NCI-H128 (cell line): ENCODE data around the gene TMEM186.
"Not testable (repeated sequence)": the region's sequence is repeated elsewhere in the genome, so short reads cannot be mapped to it uniquely, and the experiment has no call there.

Experiments
- DNase-seq: peaks from one replicate; lab custom pipeline; 2025; ENCODE audit not compliant: unreplicated experiment; lab: John Stamatoyannopoulos, UW

TMEM186 gene

DNA sequence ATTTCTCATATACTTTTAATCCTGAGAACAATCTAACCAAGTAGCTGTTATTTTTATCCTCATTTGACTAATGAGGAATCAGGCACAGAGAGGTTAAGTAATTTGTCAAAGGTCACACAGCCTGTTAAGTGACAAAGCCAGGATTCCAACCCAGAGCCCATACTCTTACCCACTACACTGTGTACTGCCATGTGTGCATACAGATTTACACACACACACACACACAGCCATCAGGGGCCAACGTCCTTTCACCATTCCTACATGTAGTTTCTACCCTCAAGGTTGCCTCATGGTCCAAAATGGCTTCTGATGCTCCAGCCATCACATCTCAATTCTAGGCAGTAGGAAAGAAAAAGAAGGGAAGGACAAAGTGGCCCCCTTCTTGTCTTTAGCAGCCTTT, 22.1 kb downstream of the TMEM186 start:
- DNase-seq: no peak

DNA sequence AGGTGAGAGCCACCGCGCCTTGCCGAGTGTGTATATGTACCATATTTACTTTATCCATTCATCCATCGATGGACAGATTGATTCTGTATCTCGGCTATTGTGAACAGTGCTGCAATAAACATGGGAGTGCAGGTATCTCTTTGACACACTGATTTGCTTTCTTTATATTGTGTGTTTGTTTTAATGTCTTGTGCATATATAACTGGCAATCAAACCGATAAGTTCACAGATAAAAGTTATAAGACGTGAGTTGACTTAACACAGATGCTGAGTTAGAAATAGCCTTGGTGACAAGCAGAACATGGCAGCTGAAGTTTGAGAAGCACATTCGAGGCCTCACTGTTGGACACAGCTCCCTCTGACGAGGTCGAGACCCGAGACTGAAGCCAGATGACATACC, 23.2 kb downstream of the TMEM186 start:
- no peak for DNase-seq

DNA sequence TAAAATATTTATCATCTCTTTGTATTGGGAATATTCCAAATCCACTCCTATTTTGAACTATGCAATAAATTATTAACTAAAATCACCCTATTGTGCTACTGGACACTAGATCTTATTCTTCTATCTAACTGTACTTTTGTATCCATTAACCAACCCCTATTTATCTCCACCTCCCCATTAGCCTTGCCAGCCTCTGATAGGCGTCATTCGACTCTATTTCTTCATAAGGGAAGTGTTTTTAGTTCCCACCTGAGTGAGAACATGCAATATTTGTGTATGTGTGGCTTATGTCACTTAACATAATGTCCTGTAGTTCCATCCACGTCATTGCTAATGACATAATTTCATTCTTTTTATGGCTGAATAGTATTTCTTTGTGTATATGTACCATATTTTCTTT, 23.9 kb downstream of the TMEM186 start:
- DNase-seq: no peak

DNA sequence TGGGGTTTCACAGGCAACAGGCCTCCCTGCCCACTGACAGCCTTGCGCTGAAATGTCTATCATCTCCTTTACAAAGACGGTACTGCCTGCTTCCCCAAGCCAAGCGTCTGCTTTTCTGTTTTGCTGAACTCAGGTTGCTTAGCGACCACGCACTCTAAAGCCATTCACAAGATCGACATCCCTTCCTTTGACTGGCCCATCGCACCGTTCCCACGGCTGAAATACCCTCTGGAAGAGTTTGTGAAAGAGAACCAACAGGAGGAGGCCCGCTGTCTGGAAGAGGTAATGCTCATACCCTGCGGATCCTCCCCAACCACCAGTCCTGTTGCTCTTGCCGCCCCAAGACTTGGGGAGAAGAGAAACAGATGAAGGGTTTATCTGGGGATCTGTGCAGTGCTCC, 28.7 kb downstream of the TMEM186 start:
- DNase-seq: no peak

DNA sequence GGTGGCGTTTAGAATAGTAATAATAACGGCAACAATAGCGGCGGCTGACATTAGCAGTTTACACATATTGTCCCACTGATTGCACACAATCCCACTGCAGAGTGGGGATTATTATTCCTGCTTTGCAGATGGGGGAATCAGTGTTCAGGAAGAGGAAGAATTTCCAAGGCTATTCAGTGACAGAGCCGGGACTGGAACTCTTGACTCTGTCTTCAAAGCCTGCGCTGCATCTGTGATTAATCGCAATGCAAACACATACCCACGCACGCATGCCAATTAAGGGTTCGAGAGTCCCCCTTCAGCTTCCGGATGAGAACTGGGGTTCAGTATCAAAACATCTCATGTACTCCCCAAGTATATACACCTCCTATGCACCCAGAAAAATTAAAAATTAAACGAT, 29.2 kb downstream of the TMEM186 start:
- no peak for DNase-seq

DNA sequence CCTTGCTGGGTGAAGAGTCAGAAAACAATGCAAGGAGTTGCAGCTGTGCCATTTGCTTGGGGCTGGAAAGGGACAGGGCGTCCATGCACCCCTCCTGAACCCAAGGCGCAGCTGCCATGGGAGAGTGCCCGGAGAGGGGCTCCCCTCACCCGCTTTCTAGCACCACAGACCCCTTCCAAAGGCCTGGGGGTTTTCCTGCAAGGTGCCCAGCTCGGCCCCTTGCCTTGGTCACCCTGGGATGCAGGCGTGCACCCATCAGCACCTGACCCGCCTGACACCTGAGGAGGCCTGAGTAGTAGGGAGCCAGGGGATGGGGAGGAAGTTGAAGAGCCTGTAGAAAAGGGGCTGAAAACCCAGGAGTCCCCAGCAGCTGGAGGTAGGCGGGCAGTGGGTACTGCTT, 30.3 kb downstream of the TMEM186 start:
- DNase-seq: no peak

DNA sequence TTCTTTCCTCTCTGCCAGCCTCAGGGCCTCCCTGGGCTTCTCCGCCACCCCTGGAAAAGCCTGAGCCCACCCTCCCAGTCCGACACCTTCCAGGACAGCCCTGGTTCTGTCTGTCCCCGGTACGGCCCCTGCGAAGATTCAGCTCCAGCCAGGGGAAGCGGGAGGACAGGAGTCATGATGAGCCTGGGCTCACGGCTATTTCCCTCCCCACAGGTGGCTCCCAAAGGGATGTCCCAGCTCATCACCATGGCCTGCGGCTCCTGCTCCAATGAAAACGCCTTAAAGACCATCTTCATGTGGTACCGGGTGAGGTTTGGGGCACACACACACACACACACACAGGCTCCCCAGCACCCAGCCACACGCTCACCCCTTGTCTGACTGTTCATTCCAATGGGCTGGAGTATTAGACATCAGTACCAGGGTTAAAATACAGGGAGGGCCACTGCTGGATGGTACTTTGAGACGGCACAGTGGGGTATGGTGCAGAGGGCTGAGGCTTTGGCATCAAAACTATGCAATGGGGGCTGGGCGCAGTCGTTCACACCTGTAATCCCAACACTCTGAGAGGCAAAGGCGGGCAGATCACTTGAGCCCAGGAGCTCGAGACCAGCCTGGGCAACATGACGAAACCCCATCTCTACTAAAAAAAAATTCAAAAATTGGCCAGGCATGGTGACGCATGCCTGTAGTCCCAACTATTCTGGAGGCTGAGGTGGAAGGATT, 32.8 kb downstream of the TMEM186 start:
- no peak for DNase-seq

DNA sequence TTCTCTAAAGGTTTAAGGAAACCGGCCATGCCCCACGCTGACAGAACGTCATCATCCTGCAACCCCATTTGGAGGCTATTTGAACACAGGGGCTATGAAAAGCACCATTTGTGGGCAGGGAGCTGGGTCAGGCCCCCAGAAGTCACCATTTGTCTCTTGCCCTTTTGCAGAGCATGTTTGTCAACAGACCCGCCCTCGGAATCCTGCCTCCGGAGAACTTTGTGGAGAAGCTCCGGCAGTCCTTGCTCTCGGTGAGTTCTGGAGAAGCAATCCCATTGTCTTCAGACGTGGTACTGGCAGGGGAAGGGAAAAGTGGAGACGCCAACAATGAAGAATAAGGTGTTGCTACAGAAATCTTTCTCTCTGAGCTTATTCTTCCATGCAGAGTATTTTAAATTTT, 33.5 kb downstream of the TMEM186 start:
- no peak for DNase-seq

DNA sequence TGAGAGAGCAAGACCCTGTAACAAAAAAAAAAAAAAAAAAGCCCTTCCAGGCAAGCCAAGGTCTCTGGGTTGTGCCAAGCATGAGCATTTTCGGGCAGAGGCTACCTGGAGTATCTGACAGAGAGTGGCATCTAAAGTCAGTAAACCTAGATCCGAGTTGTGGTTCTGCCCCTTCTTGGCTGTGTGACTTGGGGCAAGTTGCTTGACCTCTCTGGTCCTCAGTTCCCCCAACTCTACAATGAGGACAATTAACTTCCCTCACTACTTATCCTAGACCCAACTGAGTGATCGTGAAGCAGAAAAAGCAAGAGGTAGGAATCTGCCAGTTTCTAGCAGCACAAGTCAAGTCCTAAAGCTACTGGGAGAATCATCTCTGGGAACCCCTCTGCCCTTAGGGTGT, 34.4 kb downstream of the TMEM186 start:
- no peak for DNase-seq

DNA sequence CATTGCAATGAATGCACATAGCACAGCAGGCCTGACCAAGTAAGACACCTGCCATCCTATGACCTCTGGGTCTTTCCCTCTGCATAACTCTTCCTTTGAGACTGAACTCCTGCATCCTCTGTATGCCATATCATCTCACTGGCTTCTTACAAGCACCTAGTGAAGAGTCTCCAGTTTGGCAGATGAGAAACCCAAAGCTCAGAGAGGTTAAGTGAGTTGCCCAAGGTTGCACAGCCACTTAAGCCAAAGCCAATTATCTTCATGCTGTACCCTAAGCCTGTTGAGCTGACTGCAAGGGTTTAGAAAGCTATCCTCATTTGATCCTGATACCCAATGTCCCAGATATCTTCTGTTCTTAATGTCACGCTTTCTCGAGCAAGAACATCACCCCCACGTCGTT, 35.2 kb downstream of the TMEM186 start:
- DNase-seq: no peak

DNA sequence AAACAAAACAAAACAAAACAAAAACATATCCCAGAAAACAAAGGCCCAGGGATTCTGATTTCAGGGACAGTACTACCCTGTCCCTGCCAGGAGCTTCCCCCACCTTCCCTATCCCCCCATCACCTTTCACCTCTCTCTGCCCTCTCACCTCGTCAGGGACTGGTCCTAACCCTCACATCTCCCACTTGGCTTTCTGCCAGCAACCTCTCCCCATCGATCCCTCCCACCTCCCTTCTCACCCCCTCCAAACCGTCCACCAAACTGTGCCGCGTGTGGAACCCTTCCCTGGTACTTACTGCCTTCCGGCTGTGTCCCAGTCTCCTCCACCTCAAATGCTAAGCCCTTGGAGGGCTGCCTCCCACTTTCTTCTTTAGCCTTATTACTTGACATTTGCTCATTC, 36.4 kb downstream of the TMEM186 start:
- no peak for DNase-seq

DNA sequence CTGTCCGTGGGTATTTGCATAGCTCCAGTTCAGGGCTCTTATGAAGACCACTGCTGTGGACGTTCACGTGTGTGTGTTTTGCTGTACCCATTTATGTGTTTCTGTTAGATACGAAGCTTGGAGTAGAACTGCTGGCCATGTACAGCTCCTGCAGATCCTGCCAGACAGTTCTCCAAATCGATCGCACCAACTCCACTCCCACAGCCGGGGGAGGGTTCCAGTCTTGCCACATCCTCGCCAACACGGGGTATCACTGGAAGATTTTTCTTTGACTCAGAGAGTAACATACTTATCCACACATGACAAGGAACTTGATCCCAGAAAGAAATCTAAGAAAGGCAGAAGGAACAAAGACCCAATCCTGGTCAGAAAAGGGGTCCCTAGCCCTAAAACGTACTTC, 37.4 kb downstream of the TMEM186 start:
- DNase-seq: no peak

DNA sequence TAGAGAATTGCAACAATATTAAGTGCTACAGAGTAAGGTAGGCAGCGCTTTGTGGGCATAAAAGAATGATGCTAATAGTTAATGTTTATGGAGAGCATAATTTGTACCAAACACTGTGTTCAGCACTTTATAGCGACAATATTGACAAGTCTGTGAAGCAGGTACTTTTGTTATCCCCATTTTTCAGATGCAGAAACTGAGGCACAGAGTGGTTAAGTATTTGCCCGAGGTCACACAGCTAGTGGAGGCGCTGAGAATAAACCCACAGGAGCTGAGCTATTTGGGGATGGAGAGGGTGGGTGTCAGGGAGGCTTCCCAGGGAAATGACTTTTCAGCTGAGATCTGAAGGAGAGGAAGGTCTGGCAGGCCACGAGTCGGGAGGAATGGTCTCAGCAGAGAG, 39.4 kb downstream of the TMEM186 start:
- no peak for DNase-seq

DNA sequence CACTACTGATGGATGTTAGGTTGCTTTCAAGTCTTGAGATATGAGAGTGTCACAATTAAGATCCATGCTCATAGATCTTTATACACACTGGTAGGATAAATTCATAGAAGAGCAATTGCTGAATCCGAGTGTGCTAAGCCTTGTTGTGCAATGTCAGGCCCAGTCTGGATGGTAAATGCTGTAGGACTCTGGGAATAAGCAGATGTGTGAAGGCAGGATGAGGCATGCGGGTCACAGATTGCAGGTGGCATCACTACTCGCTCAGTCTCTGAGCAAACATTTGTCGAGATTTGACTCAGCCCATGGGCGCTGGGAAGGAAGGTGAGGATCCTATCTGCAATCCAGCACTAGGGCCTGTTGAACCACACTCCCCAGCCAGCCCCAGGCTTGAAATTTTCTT, 40.7 kb downstream of the TMEM186 start:
- DNase-seq: no peak

DNA sequence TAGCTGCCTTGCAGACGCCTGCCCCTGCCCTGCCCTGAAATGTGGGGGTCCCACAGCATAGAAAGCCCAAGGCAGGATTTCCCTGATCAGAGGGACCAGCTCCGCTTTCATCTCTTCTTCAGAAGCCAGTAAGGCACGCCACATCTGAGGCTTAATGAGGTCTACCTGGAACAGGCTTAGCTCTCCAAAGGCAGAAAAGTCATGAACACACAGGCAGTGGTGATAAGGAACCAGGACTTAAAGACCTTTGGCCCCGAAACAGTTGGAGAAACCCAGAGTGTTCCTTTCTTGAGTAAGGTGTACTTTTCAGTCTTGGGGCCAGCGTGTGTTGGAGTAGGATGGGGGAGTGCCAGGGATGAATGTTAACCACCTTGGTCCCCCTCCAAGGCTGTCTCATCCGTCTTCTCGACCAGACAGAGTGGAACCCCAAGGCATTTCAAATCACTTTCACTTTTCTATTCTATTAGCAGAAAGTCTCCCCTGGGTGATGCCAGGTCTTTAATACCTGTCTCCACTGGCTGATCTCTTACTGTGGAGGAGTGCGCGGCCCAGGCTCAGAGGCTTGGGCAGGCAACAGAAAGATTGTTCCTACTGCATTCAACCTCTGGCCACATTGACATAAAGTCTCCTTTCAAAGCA, 43.9 kb downstream of the TMEM186 start:
- DNase-seq: no peak

DNA sequence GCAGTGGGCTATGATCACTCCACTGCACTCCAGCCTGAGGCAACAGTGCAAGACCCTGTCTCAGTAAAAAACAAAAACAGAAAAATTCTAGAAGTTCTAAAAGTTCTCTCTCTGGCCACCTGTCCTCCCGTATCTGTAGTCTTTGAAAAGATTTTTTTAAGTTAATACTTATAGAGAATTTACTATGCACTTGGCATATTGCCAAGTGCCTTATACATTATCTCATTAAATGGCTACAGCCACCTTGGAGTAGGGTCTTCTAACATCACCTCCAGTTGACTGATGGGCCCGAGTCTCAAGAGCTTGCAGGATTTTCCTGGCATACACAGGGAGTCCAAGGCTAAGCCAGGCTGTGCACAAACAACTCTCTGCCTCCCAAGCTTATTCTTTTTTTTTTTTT, 44.7 kb downstream of the TMEM186 start:
- no peak for DNase-seq

DNA sequence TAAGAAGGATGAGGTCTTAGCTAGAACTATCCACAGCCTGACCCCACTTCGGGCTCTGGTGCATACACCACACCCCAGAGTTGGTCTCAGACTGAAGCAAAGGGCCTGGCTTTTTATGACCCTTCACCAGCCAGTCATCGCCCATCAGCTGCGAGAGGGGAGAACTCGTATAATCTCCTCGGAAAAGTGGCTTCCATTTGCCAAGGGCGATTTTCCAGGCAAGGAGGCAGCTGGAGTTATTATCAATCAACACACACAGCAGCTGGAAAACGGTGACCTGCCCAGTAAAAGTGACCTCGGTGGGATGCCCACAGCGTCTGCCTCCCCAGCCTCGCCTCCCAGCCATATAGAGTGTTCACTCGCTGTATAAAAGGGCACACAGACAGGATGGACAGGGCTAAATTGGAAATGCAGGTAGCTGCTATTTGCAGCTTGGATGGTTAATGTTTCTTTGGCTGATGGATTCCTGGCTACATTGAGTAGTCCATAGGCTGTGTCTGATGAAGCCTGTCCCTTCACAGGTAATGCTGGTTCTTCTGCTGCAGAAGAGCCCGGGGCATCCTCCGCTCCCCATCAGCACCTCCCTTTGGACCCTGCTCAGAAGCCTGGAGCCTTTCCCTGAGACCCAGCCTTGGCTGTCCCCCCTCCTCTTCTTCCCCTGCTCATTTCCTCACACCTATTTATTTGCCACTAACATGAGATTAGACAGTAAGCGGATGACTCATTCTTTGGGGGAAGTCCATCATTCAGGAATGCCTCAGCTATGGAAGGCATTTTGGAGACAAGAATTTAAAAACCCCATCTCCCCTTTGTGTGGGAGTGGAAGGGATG, 45.7 kb downstream of the TMEM186 start:
- no peak for DNase-seq

DNA sequence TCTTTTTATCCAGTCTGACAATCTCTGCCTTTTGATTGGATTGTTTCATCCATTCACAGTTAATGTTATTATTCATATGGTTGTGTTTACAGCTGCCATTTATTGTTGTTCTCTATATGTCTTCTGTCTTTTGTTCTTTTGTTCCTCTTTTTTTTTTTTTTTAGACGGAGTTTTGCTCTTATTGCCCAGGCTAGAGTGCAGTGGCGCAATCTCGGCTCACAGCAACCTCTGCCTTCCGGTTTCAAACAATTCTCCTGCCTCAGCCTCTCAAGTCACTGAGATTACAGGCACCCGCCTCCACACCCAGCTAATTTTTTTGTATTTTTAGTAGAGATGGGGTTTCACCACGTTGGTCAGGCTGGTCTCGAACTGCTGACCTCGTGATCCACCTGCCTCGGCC, 48.5 kb downstream of the TMEM186 start:
- DNase-seq: not testable (repeated sequence)
